Esophagus (tissue), 2 donors: Measurements from ENCODE around the gene DHCR7. TPM values are rescaled to one million over a fixed set of nuclear protein-coding genes. Genes with fewer than 3 reads are reported as not detected.

Source experiments
- H3K27ac ChIP-seq, 2 donors: one replicate each; pipeline ENCODE4 v1.5.1; 2013; ENCODE audit warnings: low read depth in 2 of 2, mild to moderate bottlenecking in 2 of 2, inconsistent platforms in 1 of 2, low read length in 1 of 2, moderate library complexity in 1 of 2
- H3K27me3 ChIP-seq, 2 donors: one replicate each; pipeline ENCODE4 v1.6.1; 2013; ENCODE audit warnings: low read length in 2 of 2, control low read depth in 1 of 2, mild to moderate bottlenecking in 1 of 2; ENCODE audit not compliant: insufficient read depth in 2 of 2, control insufficient read depth in 1 of 2
- H3K36me3 ChIP-seq, 2 donors: one replicate each; pipeline ENCODE4 v1.6.1; 2013; ENCODE audit warnings: low read length in 1 of 2; ENCODE audit not compliant: control insufficient read depth in 2 of 2, insufficient read depth in 2 of 2
- H3K4me1 ChIP-seq, 2 donors: one replicate each; pipeline ENCODE4 v1.6.1; 2013; ENCODE audit warnings: low read length in 1 of 2; ENCODE audit not compliant: control insufficient read depth in 2 of 2, insufficient read depth in 2 of 2
- H3K4me3 ChIP-seq, 2 donors: one replicate each; pipeline ENCODE4 v1.5.1; 2013; ENCODE audit warnings: low read length in 2 of 2, mild to moderate bottlenecking in 2 of 2, low read depth in 1 of 2, moderate library complexity in 1 of 2
- H3K9me3 ChIP-seq, 2 donors: one replicate each; pipeline ENCODE4 v1.6.1; 2013; ENCODE audit warnings: mild to moderate bottlenecking in 2 of 2, low read depth in 1 of 2, low read length in 1 of 2, moderate library complexity in 1 of 2; ENCODE audit not compliant: control insufficient read depth in 2 of 2, insufficient read depth in 1 of 2
- WGBS, 2 donors: extraction: QIAGEN DNeasy Blood & Tissue Kit; methylation state at CpG; one replicate each; pipeline ENCODE4 v1.1.7; 2013; 5-methylcytosine and 5-hydroxymethylcytosine counted together
- polyA plus RNA-seq, 2 donors: library from polyadenylated mRNA; stranded (reverse); fragments of 200-250 nt; gene quantifications; one replicate each; pipeline ENCODE4 v1.2.3, GENCODE V29; 2013
- donor health status: healthy with polysubstance abuse.
- donor health status: Bipolar disorder and iron deficiency.

DHCR7 gene
- polyA plus RNA-seq, 2 donors, result 26.2 to 41.8 TPM

DNA sequence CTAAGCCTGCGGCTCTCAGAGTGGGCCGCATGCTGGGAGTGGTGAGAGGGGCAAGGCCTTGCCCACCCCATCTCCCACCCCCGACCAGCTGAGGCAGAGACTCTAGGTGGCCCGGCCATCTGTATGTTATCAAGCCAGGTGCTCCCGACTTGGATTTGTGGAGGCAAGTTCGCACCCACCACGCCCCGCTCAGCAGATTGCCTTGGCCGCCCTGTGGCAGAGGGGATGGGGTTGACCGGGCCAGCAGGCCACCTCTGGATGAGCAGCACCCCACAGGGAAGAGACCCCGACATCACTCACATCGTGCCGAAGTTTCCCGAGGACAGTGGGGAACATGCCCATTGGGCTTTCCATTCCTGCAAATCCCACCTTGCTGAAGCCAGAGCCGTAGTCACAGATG lies 40.8 kb downstream of the DHCR7 start:
- Histone ChIP-seq H3K27ac (no peak overlapping the region), H3K9me3 (peaks cover 0 to 6% of the 10 kb centered on the region in 2 donors), H3K27me3 (no peaks in the 10 kb centered on the region), H3K4me3 (no peak overlapping the region), H3K4me1 (no peaks in the 10 kb centered on the region), H3K36me3 (no peaks in the 10 kb centered on the region)
- WGBS, 2 donors, result 84 to 87% methylated on average over 15 of the region's 15 CpGs

DNA sequence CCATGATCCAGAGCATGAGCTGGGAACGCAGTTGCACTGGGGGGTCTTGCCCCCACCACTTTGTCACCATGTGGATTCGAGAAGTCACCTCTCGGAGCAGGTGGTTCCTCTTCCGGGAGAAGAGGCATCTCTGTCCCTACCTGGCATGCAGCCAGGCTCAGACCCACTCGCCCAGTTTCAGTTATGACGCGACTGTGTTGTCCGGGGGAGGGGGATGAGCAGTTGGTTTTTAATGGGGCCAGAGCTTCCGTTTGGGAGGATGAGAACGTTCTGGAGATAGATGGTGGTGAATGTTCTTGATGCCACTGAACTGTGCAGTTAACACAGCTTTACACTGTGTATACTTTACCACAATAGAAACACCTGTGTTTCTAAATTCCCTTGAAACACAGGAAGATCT lies 41.5 kb downstream of the DHCR7 start:
- Histone ChIP-seq H3K4me1 (no peaks in the 10 kb centered on the region), H3K4me3 (no peak overlapping the region), H3K9me3 (peaks cover 0 to 6% of the 10 kb centered on the region in 2 donors), H3K27ac (no peak overlapping the region), H3K27me3 (no peaks in the 10 kb centered on the region), H3K36me3 (no peaks in the 10 kb centered on the region)
- 62 to 66% methylated on average over 10 of the region's 10 CpGs for WGBS, 2 donors

DNA sequence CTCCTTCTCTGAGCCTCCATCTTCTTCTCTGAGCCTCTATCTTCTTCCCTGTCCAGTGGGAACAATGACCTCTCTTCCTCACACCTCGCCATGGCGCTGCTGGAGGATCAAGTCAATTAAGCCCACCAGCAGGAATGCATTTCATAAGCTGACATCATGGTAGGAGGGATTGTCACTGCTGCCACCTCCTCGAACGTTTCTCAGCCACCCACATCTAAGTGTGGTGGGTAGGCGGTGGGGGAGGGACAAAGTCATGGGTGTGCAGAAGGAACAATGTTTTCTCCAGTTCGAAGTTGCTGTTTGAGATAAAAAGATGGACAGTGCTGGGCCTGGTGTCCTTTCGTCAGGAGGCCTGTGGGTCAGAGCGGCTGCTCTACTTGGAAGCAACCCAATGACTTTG lies 44.0 kb downstream of the DHCR7 start:
- WGBS, 2 donors, result 73 to 78% methylated on average over 8 of the region's 8 CpGs
- H3K36me3 ChIP-seq, result no peaks in the 10 kb centered on the region
- H3K9me3 ChIP-seq, result peaks cover 0 to 6% of the 10 kb centered on the region in 2 donors
- H3K27ac ChIP-seq, result no peak overlapping the region
- no peaks in the 10 kb centered on the region for H3K4me1 ChIP-seq
- no peak overlapping the region for H3K4me3 ChIP-seq
- no peaks in the 10 kb centered on the region for H3K27me3 ChIP-seq

DNA sequence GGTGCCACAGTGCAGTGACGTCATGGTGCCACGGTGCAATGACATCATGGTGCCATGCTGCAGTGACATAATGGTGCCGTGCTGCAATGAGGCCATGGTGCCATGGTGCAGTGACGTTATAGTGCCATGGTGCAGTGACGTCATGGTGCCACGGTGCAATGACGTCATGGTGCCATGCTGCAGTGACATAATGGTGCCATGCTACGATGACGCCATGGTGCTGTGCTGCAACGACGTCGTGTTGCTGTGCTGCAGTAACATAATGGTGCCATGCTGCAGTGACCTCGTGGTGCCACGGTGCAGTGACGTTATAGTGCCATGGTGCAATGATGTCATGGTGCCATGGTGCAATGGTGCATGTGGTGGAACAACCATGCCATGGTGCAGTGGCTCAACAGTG lies 45.3 kb downstream of the DHCR7 start:
- no peaks in the 10 kb centered on the region for H3K4me1 ChIP-seq
- 80 to 85% methylated on average over 15 of the region's 15 CpGs for WGBS, 2 donors
- no peak overlapping the region for H3K27ac ChIP-seq
- no peaks in the 10 kb centered on the region for H3K36me3 ChIP-seq
- H3K9me3 ChIP-seq, result peaks cover 0 to 6% of the 10 kb centered on the region in 2 donors
- no peak overlapping the region for H3K4me3 ChIP-seq
- no peaks in the 10 kb centered on the region for H3K27me3 ChIP-seq

DNA sequence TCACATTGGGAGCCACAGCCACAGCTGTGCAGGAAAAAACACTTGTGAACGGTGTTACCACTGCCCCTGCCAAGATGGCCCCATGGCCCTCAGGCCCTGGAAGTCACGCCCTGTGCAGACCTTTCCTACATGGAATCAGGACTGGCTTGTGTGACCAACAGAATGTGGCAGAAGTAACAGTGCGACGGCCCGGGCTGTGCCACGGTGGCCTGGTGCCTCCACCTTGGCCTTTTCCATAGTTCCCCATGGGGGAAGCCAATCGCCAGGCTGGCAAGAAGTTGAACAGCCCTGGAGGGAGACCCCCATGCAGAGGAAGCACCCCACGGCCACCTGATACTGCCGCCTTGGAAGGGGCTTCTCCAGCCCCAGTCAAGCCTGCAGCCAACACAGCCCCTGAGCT lies 48.0 kb downstream of the DHCR7 start:
- Histone ChIP-seq H3K4me3 (no peak overlapping the region), H3K27ac (no peak overlapping the region), H3K36me3 (no peaks in the 10 kb centered on the region), H3K27me3 (no peaks in the 10 kb centered on the region), H3K4me1 (no peaks in the 10 kb centered on the region), H3K9me3 (peaks cover 0 to 6% of the 10 kb centered on the region in 2 donors)
- whole genome bisulfite sequencing, 2 donors, result 89 to 90% methylated on average over 9 of the region's 9 CpGs

DNA sequence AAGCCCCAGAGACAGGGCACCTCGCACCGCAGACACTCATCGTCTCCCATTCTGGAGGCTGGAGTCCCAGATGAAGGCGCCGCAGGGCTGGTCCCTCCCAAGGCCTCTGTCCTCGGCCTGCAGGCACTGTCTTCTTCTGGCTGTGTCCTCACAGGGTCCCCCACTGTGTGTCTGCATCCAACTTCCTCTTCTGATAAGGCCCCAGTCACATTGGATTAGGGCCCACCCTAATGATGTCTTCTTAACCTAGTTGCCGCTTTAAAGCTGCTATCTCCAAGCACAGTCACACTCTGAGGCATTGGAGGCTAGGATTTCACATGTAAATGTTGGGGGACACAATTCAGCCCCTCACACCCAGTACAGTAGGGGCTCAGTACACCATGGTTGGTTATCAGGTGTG lies 48.9 kb downstream of the DHCR7 start:
- H3K4me1 ChIP-seq, result no peaks in the 10 kb centered on the region
- 94 to 98% methylated on average over 7 of the region's 7 CpGs for WGBS, 2 donors

DNA sequence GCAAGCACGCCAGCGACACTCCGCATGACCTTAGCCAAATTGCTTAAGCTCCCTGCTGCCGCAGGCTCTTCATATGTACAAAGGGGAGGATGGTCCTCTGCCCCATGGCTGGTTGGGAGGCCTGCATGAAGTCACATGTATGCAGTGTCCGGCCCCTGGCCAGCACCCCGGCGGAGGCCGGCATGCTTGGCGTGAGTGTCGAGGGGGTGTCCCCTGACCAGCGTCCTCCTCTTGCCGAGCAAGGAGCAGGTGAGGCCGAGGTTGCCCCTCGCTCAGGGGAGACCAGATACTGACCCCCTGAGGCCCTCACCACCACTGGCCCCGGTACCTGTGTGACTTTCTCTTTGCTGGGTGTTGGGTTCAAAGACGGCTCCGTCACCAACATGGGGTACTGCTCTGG lies 50.2 kb downstream of the DHCR7 start:
- no peaks in the 10 kb centered on the region for H3K36me3 ChIP-seq
- H3K4me1 ChIP-seq, result no peaks in the 10 kb centered on the region
- peaks cover 0 to 4% of the 10 kb centered on the region in 2 donors for H3K27me3 ChIP-seq
- 94 to 95% methylated on average over 17 of the region's 17 CpGs for WGBS, 2 donors
- no peak overlapping the region for H3K27ac ChIP-seq
- H3K4me3 ChIP-seq, result no peak overlapping the region
- H3K9me3 ChIP-seq, result peaks cover 0 to 3% of the 10 kb centered on the region in 2 donors

More for the DNA sequence above, 48.9 kb downstream of the DHCR7 start:
- Histone ChIP-seq H3K9me3 (peaks cover 0 to 6% of the 10 kb centered on the region in 2 donors), H3K4me3 (no peak overlapping the region), H3K27ac (no peak overlapping the region), H3K27me3 (no peaks in the 10 kb centered on the region), H3K36me3 (no peaks in the 10 kb centered on the region)

DNA sequence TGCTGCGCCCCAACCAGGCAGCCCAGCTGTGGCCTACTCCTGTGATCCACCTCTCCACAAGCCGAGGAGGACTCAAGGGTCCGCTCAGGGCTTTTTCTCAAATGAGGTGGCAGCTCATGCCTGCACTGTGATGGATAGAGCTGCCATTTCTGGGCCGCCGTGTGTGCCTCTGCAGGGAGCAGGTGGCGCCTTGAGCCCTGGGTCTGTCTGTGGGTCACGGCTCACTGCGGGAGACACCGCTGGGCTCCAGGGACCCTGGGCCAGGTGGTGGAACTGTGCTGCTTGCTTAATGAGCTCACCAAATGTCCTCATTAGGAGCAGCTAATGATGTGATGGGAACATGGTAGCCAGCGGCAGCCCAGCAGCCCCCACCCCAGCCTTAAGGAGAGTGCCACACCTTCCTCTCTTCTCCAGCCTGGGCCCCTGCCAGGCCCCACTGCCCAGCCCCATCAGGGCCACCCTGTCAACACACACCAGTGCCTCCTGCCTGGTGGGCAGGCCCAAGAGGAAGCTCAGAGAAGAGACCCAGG lies 50.8 kb downstream of the DHCR7 start:
- 87 to 89% methylated on average over 10 of the region's 10 CpGs for WGBS, 2 donors
- Histone ChIP-seq H3K4me1 (no peaks in the 10 kb centered on the region), H3K4me3 (no peak overlapping the region)

DNA sequence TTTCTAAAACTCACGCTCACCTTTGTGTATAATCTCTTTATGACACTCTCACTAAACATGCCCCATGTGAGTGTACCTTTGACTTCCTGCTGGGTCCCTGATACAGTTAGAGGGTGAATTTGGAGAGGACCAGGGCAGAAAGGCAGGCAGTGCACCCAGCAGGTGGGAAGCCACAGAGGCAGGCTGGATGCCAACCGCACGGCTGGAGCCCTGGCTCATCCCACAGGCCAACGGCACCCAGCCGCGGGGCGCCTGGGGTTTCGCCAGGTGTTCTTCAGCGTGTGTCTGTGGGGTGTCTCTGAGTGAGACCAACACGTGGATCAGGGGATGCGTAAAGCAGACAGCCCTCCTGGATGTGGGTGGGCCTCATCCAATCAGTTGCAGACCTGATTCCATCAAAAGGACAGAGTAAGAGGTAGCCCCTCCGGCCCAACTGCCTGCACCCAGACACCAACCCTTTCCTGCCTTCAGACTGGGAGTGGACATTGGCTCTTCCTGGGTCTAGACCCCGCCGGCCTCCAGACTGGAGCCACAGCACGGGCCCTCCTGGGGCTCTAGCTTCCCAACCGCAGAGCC lies 51.6 kb downstream of the DHCR7 start:
- Histone ChIP-seq H3K36me3 (no peaks in the 10 kb centered on the region), H3K27me3 (peaks cover 0 to 4% of the 10 kb centered on the region in 2 donors), H3K9me3 (no peaks in the 10 kb centered on the region), H3K4me3 (no peak overlapping the region), H3K27ac (no peak overlapping the region), H3K4me1 (peaks cover 0 to 4% of the 10 kb centered on the region in 2 donors)
- 73 to 85% methylated on average over 16 of the region's 16 CpGs for WGBS, 2 donors

More for the DNA sequence above, 50.8 kb downstream of the DHCR7 start:
- peaks cover 0 to 4% of the 10 kb centered on the region in 2 donors for H3K27me3 ChIP-seq
- no peak overlapping the region for H3K27ac ChIP-seq
- H3K9me3 ChIP-seq, result no peaks in the 10 kb centered on the region
- H3K36me3 ChIP-seq, result no peaks in the 10 kb centered on the region

DNA sequence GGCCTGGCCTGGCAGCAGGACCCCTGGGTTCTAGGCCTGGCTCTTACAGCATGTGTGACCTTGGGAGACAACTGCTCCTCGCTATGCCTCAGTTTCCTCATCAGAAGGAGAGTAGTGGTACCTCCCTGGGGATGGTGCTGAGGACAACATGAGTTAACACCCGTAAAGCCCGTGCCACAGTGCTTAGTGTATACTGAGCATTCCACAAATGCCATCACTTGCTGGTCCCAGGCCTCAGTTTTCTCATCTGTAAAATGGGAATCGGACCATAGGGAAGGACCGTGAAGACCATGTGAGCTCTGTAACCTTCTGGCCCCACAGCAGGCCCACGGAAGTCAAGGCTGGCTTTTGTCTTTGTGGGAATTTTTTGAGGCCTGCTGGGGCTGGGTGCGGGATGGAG lies 52.4 kb downstream of the DHCR7 start:
- no peaks in the 10 kb centered on the region for H3K9me3 ChIP-seq
- no peak overlapping the region for H3K4me3 ChIP-seq
- 83 to 92% methylated on average over 7 of the region's 7 CpGs for WGBS, 2 donors
- H3K27ac ChIP-seq, result no peak overlapping the region
- H3K27me3 ChIP-seq, result peaks cover 0 to 4% of the 10 kb centered on the region in 2 donors
- peaks cover 0 to 4% of the 10 kb centered on the region in 2 donors for H3K4me1 ChIP-seq
- no peaks in the 10 kb centered on the region for H3K36me3 ChIP-seq
